OCI-LY7 (cell line): ENCODE results near the gene GALNTL6.

Experiments
- CTCF ChIP-seq: fragments of 200-600 bp; sonication (generic); conservative IDR thresholded peaks from 2 replicates; pipeline ENCODE4 v1.5.1; 2014; ENCODE audit warnings: mild to moderate bottlenecking, antibody characterized with exemption, low read length, moderate library complexity, mixed read lengths
- EZH2phosphoT487 ChIP-seq: fragments of 200-600 bp; sonication (generic); IDR thresholded peaks from 2 replicates; pipeline ENCODE4 v1.6.1; 2018; ENCODE audit warnings: low read depth, borderline replicate concordance, mild to moderate bottlenecking, mixed run types, antibody characterized with exemption, low read length, moderate library complexity, mixed read lengths

- TF ChIP-seq CTCF: no peak
- TF ChIP-seq EZH2phosphoT487: no peak
These were observed 171.0 kb downstream of the GALNTL6 start for GRCh38 chr4:171983935-171984805.
